PFSK-1 (cell line): Measurements from ENCODE around the gene ZNF217.
A peak's percentile ranks its signal among the peaks of the same experiment; 100 is the strongest.

Source experiments
- FOXP2 ChIP-seq: optimal IDR thresholded peaks from 2 replicates; pipeline ENCODE3; 2011; ENCODE audit warnings: borderline replicate concordance, control low read depth, inconsistent platforms; ENCODE audit not compliant: insufficient read depth; ENCODE audit errors: extremely low read length, extremely low read depth
- POLR2AphosphoS5 ChIP-seq: IDR thresholded peaks from 2 replicates; pipeline ENCODE4 v1.6.1; 2012; ENCODE audit warnings: low read depth, mild to moderate bottlenecking, control low read depth, low read length, moderate library complexity
- SIN3A ChIP-seq: IDR thresholded peaks from 2 replicates; pipeline ENCODE4 v1.6.1; 2012; ENCODE audit warnings: mild to moderate bottlenecking, low read length, moderate library complexity, borderline replicate concordance; ENCODE audit not compliant: insufficient read depth
- TAF1 ChIP-seq: IDR thresholded peaks from 2 replicates; pipeline ENCODE4 v1.6.1; 2012; ENCODE audit warnings: low read length, control low read depth, borderline replicate concordance; ENCODE audit not compliant: insufficient read depth
- TF ChIP-seq, protein P1 (sequence below), 2 experiments: IDR thresholded peaks; 2 replicates each; pipeline versions ENCODE4 v1.6.1 to v1.8.0; 2011 to 2012; ENCODE audit warnings: low read depth in 2 of 2, low read length in 2 of 2, control low read depth in 1 of 2, inconsistent platforms in 1 of 2, mild to moderate bottlenecking in 1 of 2, moderate library complexity in 1 of 2; ENCODE audit not compliant: insufficient read depth in 1 of 2

Gene ZNF217

DNA sequence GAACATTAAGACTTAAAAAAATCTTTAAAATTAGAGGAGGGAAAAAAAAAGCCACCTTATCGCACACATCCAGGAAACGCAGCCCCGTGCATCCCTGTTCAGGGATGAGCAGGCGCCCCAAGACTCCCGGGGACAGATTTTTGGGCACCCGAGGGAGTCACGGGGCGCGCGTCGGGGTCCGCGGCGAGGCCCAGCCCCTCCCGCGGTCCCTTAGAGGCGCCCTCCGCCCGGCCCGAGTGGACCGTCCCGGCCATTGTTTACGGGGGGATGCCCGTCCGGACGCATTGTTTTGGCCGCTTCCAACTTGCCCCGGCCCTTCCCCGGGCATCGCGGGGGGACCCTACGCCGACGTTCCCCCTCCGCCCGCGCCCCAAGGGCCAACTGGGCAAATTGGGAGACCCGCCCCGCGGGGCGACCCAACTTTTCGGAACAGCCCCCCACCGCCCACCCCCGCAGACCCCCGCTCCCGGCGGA is 610 bp downstream of the ZNF217 start:
- TF ChIP-seq TAF1 (no peak), FOXP2 (no peak), SIN3A (no peak), POLR2AphosphoS5 (no peak)
- TF ChIP-seq, protein P1, sequence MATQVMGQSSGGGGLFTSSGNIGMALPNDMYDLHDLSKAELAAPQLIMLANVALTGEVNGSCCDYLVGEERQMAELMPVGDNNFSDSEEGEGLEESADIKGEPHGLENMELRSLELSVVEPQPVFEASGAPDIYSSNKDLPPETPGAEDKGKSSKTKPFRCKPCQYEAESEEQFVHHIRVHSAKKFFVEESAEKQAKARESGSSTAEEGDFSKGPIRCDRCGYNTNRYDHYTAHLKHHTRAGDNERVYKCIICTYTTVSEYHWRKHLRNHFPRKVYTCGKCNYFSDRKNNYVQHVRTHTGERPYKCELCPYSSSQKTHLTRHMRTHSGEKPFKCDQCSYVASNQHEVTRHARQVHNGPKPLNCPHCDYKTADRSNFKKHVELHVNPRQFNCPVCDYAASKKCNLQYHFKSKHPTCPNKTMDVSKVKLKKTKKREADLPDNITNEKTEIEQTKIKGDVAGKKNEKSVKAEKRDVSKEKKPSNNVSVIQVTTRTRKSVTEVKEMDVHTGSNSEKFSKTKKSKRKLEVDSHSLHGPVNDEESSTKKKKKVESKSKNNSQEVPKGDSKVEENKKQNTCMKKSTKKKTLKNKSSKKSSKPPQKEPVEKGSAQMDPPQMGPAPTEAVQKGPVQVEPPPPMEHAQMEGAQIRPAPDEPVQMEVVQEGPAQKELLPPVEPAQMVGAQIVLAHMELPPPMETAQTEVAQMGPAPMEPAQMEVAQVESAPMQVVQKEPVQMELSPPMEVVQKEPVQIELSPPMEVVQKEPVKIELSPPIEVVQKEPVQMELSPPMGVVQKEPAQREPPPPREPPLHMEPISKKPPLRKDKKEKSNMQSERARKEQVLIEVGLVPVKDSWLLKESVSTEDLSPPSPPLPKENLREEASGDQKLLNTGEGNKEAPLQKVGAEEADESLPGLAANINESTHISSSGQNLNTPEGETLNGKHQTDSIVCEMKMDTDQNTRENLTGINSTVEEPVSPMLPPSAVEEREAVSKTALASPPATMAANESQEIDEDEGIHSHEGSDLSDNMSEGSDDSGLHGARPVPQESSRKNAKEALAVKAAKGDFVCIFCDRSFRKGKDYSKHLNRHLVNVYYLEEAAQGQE (IDR thresholded peaks at IDR 0.05; ENCODE audit: insufficient read depth in 1 of 2, low read depth in 2 of 2, low read length in 2 of 2): no peak

- TF ChIP-seq POLR2AphosphoS5 (no peak), SIN3A (peak; percentile 9; the same call in 1 of the 2 replicates), FOXP2 (no peak)
Observed at GRCh38 chr20:53586640-53587039, 7.0 kb downstream of the ZNF217 start.

DNA sequence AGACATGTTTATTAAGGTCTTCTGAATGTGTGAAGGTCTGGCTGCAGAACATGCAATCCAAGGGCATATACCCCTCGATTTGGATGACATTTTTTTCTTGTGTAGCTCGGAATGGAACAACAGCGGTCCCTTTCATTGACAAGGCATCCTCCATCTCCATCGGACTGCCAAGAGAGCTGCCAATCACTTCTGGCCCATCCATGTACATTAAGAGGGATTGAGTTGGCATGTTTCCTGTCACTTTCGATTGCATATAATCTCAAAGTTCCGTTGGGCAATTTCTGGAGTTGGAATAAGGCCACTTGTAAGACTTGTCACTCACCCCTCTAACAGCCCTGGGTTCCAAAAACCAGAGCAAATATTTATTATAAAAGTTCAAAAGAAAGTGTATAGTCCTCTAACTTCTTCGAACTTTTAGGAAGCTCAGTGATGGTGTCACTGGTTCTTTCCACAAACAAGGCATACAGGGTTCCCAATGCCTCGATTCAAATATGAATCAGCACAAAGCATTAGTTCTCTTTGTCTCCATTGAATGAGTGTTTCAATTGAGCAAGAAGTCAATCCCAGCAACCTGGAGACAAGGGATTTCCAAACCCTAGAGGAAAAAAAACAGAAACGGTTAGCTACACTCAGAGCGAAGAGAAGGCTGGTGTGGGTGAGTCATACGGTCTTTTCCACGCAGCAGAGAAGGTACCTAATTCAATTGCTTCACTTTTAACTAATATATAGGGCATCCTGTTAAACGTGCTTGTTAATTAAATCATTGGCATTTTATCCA is 10.9 kb downstream of the ZNF217 start:
- no peak; the same call in 1 of the 2 replicates for TF ChIP-seq POLR2AphosphoS5
- TF ChIP-seq SIN3A: peak; percentile 67; the same call in 1 of the 2 replicates
- TF ChIP-seq TAF1: 0 out of 2 replicates have a peak, but pooled peaks have one; percentile 5

DNA sequence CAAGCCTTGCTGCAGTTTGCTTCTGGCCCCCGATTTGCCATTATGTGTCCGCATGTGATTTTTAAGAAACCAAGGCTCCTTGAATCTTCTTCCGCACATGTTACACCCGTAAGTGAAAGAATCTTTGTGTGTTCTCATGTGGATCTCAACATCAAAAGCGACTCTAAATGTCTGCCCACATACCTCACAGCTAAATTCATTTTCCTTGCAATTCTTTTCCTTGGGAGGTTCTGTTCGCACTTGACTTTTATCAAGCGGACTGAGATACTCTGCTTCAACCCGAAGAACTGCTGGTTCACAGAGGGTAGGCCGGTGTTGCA is 11.4 kb downstream of the ZNF217 start:
- no peak for TF ChIP-seq FOXP2
- no peak for TF ChIP-seq POLR2AphosphoS5
- TF ChIP-seq TAF1: no peak
- TF ChIP-seq, protein P1 (IDR thresholded peaks at IDR 0.05; ENCODE audit: insufficient read depth in 1 of 2, low read depth in 2 of 2, low read length in 2 of 2): no peak
- TF ChIP-seq SIN3A: no peak

- TF ChIP-seq, protein P1 (IDR thresholded peaks at IDR 0.05; ENCODE audit: insufficient read depth in 1 of 2, low read depth in 2 of 2, low read length in 2 of 2): no peak
- TF ChIP-seq TAF1 (no peak), POLR2AphosphoS5 (no peak; the same call in 1 of the 2 replicates), FOXP2 (no peak), SIN3A (no peak)
Observed at GRCh38 chr20:53581444-53582250, 12.0 kb downstream of the ZNF217 start.

GRCh38 chr20:53580376-53581111 is 13.1 kb downstream of the ZNF217 start:
- TF ChIP-seq TAF1: no peak
- no peak for TF ChIP-seq FOXP2
- TF ChIP-seq, protein P1 (IDR thresholded peaks at IDR 0.05; ENCODE audit: insufficient read depth in 1 of 2, low read depth in 2 of 2, low read length in 2 of 2): peak in 1 of 2 experiments; percentile 55; a peak in 1 of 4 replicates
- no peak for TF ChIP-seq SIN3A
- TF ChIP-seq POLR2AphosphoS5: no peak; the same call in 1 of the 2 replicates
